AG08395 (cell line): Measurements from ENCODE around the gene RPS6KB1.
A peak's percentile ranks its signal among the peaks of the same experiment; 100 is the strongest.
"Not testable (repeated sequence)": the region's sequence is repeated elsewhere in the genome, so short reads cannot be mapped to it uniquely, and the experiment has no call there.

Source experiments
- DNase-seq: peaks from one replicate; pipeline ENCODE4 v3.0.0; 2012; ENCODE audit warnings: mixed read lengths, low spot score

The RPS6KB1 gene

DNA sequence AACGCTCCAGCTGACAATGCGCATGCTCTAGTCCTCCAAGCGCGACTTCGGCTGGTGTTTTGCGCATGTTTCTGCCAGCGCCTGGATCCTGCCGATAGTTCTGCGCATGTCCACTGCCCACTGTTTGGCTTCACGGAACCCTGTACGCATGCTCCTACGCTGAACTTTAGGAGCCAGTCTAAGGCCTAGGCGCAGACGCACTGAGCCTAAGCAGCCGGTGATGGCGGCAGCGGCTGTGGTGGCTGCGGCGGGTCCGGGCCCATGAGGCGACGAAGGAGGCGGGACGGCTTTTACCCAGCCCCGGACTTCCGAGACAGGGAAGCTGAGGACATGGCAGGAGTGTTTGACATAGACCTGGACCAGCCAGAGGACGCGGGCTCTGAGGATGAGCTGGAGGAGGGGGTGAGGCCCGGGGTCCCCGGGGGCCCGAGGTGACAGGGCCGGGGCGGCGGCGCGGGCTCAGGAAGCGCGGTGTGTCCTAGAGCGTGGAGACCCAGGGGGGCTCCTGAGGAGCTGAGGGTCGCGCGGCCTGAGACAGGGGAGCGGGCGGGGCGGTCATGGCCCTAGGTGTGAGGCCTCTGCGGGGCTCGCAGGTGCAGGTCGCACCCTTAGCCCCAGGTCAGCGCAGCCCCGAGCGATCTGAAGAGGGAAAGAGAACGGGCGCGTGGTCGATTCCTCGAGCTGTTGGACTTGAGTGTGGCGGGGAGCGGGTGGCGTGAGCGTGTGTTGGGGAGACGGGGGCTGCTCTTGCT is at the start of gene RPS6KB1, which contains the start of gene TUBD1:
RPS6KB1 (plus strand) TSS at position 198 of the 752 bp plus-strand sequence; CDS start at position 262, 64 bp downstream.
TUBD1 (minus strand) TSS at position 20 of the 752 bp plus-strand sequence. CDS start 1,941 bp downstream, outside the sequence.
- DNase-seq = peak; percentile 100

DNA sequence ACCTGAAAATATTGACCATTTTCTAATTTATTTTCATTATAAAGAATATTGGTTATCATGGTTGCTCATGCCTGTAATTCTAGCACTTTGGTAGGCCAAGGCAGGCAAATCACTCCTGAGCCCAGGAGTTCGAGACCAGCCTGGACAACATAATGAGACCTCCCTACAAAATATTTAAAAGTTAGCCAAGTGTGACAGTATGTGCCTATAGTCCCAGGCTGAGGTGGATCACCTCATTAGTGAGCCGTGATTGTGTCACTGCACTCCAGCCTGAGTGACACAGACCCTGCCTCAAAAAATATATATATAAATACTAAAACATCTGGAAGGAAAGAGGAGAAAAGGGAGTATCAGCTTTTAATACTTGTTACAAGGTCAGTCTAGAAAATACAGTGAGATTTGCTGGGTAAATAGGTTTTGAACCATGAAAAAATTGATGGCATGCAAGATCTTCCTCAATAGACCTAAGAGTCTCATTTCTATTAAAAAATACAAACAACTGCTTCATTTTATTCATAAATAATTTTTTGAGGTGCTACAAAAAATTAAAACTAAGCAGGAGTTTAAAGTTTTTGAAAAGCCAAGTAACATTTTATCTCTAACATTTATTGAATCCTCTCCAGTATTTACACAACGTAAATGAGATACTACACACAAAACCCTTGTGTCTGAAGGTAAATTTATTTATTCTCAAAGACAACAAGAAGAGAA is 47.9 kb upstream of the RPS6KB1 start:
- DNase-seq = no peak

DNA sequence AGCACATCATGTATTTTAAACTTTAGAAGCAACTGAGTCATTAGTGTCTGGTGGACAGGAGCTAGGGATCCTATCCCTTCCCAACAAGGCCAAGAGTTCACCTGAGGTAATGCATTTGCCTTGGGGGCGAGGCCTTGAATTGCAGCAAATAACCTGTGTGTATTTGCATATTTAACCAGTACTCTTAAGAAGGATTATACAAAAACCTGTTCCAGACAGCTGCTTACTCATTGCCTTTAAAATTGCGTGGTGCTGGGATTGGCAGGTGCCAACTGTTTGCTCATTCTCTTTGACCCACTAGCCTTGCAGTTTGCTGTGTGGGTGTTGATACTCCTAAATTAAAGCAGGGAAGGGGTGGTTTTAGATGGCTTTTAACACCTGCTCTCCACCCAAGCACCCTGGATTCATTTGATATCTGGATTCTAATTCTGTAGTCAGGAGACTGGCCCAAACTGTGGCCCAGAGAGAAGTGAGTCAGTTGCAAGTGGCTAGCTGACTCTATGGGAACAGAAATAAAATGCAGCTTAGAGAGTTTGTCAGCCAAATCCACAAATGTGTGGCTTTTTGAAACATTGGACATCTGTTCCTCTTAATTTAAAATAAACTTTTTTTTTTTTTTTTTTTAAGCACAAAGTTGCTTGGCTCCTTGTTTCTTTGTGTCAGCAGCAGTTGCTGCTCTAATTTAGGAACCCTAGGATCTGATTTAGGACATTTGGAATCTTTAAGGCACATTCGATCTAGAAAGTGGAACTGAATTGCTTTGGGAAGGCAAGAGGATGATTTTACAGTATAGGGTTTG is 47.1 kb upstream of the RPS6KB1 start:
- DNase-seq = no peak

DNA sequence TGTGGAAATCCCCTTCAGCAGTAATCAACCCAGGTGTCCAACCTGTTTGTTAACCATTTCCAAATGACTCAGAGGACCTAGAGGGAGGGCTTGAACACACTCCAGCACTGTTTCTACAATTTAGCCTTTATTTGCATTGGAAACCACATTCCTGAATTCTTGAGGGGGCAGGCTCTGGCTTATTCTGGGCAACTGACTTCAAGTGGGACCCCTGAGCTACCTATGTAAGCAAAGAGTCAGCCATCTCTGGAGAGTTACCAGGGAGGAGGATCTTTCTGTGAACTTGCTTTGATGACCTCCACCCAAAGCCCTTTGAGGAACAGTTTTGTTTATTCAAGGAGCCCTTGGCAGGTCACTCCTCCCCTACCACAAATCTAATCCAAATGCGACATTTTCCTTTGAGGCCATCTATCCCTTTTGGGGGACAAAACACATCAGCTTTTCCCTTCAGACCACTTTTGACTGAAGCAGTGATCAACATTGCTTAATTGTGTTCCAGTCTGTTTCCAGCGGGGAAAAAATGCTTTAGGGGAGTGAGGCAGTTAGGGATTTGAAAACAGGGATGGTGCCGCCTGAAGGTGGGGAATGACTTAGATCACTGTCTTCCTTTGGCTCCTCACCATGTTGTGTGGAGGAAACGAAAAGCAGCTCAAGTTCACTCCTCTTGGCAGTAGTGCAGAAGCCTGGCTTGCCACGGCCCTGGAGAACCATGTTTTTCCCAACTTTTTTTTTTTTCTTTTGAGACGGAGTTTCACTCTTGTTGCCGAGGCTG is 46.3 kb upstream of the RPS6KB1 start:
- DNase-seq = peak; percentile 49

DNA sequence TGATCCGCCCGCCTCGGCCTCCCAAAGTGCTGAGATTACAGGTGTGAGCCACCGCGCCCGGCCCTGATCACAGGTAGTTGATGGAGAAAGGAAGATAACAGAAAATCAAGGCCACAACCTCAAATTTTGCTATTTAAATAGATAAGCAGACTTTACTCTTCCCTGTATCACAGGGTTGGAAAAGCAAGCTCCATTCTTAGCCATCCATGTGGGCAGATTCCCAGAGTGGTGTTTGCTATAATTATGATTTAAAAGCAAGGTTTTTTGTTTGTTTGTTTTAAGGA is 44.6 kb upstream of the RPS6KB1 start:
- no peak for DNase-seq

DNA sequence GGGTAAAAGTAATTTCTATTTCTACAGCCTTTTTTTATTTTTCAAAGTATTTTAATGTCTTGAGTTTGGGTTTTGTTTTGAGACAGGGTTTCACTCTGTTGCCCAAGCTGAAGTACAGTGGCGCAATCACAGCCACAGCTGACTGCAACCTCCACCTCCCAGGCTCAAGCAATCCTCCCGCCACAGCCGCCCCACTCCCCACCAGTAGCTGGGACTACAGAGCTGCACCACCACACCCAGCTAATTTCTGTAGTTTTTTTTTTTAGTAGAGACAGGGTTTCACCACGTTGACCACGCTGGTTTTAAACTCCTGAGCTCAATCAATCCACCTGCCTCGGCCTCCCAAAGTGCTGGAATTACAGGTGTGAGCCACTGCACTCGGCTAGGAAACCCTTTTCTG is 44.1 kb upstream of the RPS6KB1 start:
- no peak for DNase-seq

DNA sequence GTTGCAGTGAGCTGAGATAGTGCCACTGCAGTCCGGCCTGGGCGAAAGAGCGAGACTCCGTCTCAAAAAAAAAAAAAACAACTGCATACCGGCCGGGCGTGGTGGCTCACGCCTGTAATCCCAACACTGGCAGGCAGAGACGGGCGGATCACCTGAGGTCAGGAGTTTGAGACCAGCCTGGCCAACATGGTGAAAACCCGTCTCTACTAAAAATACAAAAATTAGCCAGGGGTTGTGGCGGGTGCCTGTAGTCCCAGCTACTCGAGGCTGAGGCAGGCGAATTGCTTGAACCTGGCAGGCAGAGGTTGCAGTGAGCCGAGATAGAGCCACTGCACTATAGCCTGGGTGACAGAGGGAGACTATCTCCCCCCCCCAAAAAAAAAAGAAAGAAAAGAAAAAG is 42.6 kb upstream of the RPS6KB1 start:
- DNase-seq = not testable (repeated sequence)

DNA sequence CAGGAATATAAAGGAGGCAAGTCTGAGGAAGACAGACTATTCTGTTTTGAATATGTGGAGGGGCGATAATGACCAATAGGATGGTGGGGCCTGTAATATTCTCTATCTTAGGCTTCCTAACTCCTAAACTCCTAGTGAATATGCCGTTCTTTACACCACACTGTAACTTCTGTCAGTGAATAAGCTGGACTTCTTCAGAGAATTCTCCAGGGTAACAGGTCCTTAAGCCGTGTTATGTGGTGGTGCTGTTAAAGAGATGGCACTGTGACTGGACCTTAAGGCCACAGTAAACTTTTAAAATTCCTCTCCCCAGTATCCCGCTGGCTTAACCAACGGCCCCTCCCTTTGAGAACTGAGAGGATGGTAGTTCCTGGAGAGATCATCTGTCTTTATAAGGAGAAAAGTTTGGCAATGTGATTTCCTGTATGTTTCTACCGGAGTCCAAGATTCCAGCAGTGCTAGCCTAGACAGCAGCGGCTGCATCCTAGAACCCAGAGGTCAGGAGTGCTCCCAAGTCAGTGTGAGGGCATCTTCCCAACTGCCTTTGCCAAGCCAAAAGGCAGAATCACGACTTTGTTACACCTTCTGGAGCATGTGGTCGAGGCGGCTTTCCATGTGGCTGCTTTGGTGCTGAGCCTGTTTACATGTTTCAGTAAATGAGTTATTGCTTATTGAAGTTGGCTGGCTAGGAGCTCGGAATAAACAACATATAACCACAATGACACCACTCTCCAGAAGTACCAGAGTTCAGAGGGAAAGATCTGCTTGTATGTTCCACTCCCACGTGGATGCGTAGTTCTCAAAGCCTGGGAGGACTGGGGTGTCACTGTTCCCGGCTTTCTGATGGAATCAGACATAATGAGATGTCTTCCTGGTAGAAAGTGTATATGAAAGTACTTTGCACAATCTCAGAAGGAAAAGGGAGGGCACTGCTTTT is 41.2 kb upstream of the RPS6KB1 start:
- peak; percentile 62 for DNase-seq

DNA sequence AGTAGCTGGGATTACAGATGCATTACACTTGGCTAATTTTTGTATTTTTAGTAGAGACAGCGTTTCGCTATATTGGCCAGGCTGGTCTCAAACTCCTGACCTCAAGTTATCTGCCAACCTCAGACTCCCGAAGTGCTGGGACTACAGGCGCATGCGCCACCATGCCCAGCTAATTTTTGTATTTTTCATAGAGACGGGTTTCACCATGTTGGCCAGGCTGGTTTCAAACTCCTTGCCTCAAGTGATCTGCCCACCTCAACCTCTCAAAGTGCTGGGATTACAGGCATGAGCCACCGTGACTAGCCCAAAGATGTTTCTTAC is 40.1 kb upstream of the RPS6KB1 start:
- DNase-seq = not testable (repeated sequence)

DNA sequence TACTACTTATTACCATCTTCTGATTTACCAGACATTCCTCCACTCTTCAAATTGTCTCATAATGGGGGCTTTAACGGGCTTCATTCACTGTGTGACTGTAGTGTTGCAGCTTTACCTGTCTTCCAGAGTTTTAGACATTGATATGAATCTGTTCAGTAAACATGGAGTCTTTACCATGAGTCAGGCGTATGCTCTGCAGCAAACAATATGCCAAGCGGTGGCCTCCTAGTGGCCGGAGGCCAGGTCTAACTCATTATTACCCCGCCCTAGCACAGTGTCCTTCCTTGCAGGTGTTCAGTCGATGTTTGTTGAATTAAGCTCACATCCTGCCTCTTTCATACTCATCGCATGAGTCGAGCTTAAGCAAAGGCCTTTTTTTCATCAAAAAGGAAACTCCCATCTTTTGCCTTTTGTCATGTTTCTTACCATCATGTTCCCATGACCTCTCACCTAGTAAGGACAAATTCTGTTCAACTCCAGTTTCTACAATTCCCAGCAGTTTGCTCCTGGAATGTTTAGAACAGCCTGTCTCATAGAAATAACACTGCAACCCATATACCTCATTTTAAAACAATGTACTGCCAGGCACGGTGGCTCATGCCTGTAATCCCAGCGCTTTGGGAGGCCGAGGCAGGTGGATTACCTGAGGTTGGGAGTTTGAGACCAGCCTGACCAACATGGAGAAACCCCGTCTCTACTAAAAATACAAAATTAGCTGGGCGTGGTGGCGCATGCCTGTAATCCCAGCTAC is 39.6 kb upstream of the RPS6KB1 start:
- DNase-seq = no peak

DNA sequence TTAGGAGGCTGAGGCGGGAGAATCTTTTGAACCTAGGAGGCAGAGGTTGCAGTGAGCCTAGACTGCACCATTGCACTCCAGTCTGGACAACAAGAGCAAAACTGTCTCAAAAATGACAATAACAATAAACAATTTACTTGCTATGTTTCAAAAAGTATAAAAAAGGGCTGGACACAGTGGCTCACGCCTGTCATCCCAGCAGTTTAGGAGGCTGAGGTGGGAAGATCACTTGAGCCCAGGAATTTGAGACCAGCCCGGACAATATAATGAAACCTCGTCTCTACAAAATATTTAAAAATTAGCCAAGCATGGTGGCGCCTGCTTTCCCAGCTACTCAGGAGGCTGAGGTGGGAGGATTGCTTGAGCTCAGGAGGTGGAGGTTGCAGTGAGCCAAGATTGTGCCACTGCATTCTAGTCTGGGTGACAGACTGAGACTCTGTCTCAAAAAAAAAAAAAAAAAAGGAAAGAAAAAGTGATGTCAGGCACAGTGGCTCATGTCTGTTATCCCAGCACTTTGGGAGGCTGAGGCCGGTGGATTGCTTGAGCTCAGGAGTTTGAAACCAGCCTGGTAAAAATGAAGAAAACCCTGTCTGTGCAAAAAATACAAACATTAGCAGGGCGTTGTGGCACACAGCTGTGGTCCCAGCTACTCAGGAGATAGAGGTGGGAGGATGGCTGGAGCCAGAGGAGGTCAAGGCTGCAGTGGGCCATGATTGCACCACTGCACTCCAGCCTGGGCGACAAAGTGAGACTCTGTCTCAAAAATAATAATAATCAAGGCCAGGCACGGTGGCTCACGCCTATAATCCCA is 38.8 kb upstream of the RPS6KB1 start:
- DNase-seq = not testable (repeated sequence)

DNA sequence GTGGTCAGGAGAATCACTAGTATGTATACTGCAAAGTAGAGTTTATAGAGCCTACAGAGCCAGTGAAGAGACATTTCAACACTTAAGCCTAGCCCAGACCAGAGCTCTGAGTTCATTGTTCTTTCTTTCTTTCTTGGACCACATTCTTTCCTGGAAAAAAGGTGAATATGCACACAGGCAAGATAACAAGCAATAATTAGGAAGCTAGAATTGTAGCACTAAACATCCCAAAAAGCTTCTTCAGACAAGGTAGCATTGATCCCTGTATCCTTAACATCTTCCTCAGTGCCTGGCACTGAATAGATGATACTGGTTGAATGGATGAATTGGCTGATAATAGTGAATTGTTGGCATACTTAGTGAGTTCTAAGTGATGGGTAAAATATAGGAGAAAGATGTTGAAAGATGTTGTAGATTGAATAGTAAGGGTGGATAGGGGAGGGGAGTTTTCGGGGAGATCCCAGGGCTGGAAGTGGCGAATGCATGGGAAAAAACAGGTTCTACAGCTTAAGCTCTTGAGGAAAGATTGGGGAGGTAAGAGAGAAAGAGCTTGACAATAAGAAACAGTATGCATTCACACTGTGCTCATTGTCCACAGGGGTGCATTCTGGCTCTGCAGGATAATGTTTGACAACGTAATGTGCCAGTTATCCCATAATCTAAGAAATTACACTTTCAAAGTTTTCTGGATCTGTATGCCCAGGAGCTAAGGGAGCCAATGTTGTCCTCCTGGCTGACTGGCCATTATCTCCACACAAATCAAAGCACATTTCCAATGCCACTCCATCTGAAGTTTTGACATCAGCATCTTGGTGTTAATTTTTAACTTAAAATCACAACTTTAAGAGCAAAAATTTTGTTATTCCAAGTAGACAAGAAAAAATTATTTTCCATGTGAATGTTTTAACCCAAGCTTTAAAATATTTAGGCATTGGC is 35.8 kb upstream of the RPS6KB1 start:
- DNase-seq = no peak

DNA sequence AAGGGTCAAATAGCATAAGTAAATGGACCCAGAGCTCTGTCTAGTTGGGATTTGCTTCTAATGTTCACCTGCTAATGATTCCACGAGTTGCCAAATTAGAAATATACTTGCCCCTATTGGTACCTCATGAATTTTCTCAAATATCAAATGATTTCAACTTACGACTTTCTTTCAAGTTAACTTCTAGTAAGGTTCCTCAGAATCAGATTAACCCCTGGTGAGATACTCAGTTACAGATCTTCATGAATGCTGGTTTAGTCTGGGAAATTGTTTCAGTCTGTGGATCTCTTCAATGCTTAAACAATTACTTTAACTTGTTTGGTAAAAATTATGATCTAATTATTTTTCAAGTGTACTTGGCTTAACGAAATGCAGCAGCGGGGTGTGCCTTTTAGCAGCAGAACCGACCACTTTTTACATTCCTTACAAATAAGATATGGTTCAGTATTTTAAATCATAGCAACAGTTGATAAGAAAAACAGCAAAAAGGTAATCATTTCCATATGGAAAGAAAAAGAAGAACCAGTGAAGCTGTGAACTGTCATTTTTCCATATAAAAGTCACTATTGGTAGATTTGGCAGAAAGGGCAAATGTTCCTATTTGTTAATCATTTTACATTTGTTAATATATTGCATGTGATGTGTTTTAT is 34.6 kb upstream of the RPS6KB1 start:
- no peak for DNase-seq

DNA sequence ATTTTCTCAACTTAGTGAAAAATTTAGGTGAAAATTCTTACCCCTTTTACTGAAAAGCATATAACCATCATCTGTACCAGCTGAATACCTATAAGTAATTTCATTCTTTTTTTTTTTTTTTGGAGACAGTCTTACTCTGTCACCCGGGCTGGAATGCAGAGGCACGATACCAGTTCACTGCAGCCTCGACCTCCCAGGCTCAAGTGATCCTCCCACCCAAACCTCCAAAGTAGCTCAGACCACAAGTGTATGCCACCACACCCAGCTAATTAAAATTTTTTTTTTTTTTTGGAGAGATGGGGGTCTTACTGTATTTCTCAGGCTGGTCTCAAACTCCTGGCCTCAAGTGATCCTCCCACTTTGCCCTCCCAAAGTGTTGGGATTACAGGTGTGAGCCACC is 34.0 kb upstream of the RPS6KB1 start:
- DNase-seq = no peak

DNA sequence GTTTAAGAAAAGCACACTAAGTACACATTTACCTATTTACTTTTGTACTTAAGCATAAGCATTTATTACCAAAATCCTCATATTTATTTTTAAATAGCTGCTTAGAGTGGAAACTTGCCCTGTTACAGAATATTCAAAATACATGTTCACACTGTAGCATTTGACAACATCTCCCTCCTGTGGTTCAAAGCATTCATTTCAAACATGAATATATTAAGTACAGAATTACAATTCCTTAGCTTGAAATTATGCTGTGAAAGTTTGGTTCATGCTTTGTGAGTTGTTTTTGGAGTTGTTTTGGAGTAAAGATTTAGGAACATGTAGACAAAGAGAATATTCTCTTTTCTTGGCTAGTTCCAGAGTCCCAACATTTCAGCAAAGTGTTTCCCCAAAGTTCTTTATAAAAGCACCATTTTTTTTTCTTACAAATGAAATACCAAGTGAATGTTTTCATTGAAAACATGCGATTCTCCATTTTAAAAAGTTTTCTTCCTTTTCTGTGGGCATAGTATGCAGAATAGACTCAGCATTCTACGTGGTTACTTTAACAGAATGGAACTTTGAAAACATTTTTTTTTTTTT is 33.4 kb upstream of the RPS6KB1 start:
- DNase-seq = peak; percentile 40

DNA sequence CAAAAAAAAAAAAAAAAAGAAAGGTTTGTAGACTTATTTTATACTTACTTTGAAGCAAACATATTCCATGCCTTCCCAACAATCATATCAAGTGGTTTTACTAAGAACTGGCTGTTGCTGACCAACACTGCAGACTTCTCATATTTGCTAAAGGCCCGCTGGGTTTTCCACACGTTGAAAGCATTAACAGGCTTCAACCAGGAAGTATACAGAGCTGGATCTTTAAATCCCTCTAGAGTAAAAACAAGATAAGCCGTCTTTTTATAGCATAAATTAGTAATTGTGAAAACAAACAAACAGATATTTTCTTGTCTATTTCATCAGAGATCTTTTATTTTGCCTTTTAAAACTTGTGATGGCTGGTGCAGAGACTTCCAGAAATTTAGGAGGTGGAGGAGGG is 29.3 kb upstream of the RPS6KB1 start:
- DNase-seq = no peak

DNA sequence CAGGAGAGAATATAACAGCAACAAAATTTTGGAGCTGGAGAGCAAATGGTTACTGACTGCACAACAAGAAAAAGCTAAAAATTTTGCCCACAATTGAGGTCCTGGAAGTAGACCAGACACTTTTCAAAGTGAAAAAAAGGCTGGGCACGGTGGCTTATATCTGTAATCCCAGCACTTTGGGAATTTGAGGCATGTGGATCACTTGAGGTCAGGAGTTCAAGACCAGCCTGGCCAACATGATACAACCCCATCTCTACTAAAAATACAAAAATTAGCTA is 23.0 kb upstream of the RPS6KB1 start:
- no peak for DNase-seq

DNA sequence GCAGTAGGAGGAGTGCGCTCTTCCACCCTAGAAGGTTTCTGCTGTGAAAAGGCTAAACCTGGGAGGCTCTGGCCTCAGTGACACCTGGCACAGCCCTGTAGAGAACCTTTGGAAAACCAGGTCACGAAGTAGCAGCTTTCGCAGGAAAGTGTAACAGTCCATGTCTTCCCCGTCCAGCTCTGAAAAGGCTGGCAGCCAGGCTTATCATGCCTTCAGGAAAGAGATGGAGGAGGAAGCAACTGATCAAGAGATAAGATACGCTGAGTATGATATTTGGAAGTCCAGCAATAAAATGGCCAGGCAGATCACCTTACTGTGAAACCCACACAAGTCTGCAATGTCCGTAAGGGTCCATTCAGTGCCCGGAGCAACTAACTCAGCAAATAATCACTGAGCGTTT is 22.4 kb upstream of the RPS6KB1 start:
- DNase-seq = no peak
